Psoas muscle (tissue), 8 donors: ENCODE results near the gene PPP2R3B. TPM values are rescaled to one million over a fixed set of nuclear protein-coding genes. Genes with fewer than 3 reads are reported as not detected.
A peak's percentile ranks its signal among the peaks of the same experiment; 100 is the strongest.
"Not testable (repeated sequence)": the region's sequence is repeated elsewhere in the genome, so short reads cannot be mapped to it uniquely, and the experiment has no call there.

Source experiments
- ATAC-seq, 4 donors: fragments of 200-7000 bp; cut with Tn5 transposase; one replicate each; pipeline ENCODE4 v1.9.1; 2020; ENCODE audit warnings: moderate library complexity in 3 of 4, mild to moderate bottlenecking in 2 of 4
- DNase-seq, 2 donors: peaks; one replicate each; pipeline ENCODE4 v3.0.0-alpha.2; 2020
- H3K27ac ChIP-seq: fragments of 200-600 bp; one replicate; pipeline ENCODE4 v1.8.0; 2022
- H3K27me3 ChIP-seq, 3 donors: fragments of 200-600 bp in 1 of 3; one replicate each; pipeline versions ENCODE4 v1.6.1 to v1.8.0; 2013 to 2022; ENCODE audit warnings: low read length in 2 of 3, mild to moderate bottlenecking in 2 of 3, moderate library complexity in 1 of 3; ENCODE audit not compliant: insufficient read depth in 3 of 3
- H3K36me3 ChIP-seq, 2 donors: fragments of 200-600 bp in 1 of 2; one replicate each; pipeline versions ENCODE4 v1.6.1 to v1.8.0; 2013 to 2022; ENCODE audit warnings: low read depth in 1 of 2, mild to moderate bottlenecking in 1 of 2, moderate library complexity in 1 of 2; ENCODE audit not compliant: insufficient read depth in 1 of 2
- H3K4me1 ChIP-seq: fragments of 200-600 bp; one replicate; pipeline ENCODE4 v1.8.0; 2022
- H3K4me3 ChIP-seq: fragments of 200-600 bp; one replicate; pipeline ENCODE4 v1.8.0; 2022; ENCODE audit warnings: mild to moderate bottlenecking
- H3K9me3 ChIP-seq: fragments of 200-600 bp; one replicate; pipeline ENCODE4 v1.8.0; 2022
- WGBS, 3 donors: extraction: QIAGEN DNeasy Blood & Tissue Kit; methylation state at CpG; one replicate each; pipeline versions ENCODE4 v1.1.6 to v1.1.7; 2013; 5-methylcytosine and 5-hydroxymethylcytosine counted together
- intact Hi-C, 2 donors: fragments of 100-400 bp; cut with DNase I; formaldehyde crosslinking; loops; one replicate each; pipeline versions ENCODE4 v1.11.0 to v1.14.2; 2022
- polyA plus RNA-seq, 3 donors: library from polyadenylated mRNA; stranded (reverse); fragments of 200-250 nt; gene quantifications; one replicate each; pipeline ENCODE4 v1.2.3, GENCODE V29; 2013
- total RNA-seq, 4 donors: library from RNA; stranded (reverse); fragmentation: NEBNext Ultra II Directional in 2 of 4; extraction: Animal tissue kit (Norgen Biotek cat#: 25700) in 2 of 4; gene quantifications; one replicate each; pipeline versions ENCODE4 v1.2.1 to v1.2.4, GENCODE V29; 2021 to 2023
- TF ChIP-seq, protein P1 (sequence below): fragments of 200-600 bp; IDR thresholded peaks from one replicate; pipeline ENCODE4 v1.8.0; 2022; ENCODE audit warnings: antibody characterized with exemption
- donor health status: healthy with polysubstance abuse.
- donor health status: DM: no; HTN: no; CAD: no; lungs with moderate emphysema.
- donor health status: Bipolar disorder and iron deficiency.
- donor health status: healthy.
- donor health status: DM: yes; HTN: yes; CAD: no.
- donor health status: DM: no; HTN: no; CAD: no.
- donor health status: DM: no; HTN: no; CAD: no.
- donor health status: DM: yes; HTN: yes; CAD: no.

The PPP2R3B gene
- total and polyA plus RNA-seq, 7 donors = 32.3 to 156 (median 77.2) TPM

DNA sequence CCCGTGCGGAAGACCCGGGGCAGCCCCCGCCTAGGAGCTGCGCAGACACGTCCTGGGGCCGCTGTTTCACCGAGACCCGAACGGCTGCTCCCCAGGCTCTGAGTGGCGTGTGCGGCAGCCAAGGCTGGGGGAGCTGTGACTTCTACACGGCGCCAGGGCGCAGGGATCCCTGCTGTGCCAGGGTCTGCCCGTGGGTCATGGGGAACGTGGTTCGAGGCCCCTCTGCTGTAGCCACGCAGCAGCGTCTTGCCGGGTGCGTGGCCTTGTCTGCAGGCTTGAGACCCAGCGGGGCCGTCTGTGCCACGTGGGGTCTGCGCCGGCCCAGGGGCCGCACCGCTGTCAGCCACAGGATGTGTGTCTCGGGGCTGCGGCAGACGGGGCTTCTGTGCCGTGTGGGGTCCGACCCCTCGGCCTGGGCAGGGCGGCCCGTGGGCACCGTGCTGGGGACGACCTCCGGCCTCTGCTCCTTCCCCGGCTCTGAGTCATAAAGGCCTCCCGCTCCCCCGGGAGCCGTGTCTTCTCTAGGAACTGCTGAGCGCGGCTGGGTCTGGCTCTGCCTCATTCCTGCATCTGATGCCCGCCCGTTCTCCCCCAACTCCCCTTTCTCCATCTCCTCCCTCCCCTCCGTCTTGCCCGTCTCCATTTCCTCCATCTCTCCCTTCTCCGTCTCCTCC is 55.4 kb downstream of the PPP2R3B start:
- peak; percentile 51 to 70 (median 52) for ATAC-seq
- intact Hi-C loops = no loop called here
- Histone ChIP-seq H3K9me3 (no peaks in the 10 kb centered on the region), H3K27me3 (no peaks in the 10 kb centered on the region), H3K36me3 (peaks cover 0 to 38% of the 10 kb centered on the region in 2 donors), H3K4me3 (peak overlapping the region; percentile 40), H3K4me1 (no peaks in the 10 kb centered on the region), H3K27ac (no peak overlapping the region)
- TF ChIP-seq, protein P1, sequence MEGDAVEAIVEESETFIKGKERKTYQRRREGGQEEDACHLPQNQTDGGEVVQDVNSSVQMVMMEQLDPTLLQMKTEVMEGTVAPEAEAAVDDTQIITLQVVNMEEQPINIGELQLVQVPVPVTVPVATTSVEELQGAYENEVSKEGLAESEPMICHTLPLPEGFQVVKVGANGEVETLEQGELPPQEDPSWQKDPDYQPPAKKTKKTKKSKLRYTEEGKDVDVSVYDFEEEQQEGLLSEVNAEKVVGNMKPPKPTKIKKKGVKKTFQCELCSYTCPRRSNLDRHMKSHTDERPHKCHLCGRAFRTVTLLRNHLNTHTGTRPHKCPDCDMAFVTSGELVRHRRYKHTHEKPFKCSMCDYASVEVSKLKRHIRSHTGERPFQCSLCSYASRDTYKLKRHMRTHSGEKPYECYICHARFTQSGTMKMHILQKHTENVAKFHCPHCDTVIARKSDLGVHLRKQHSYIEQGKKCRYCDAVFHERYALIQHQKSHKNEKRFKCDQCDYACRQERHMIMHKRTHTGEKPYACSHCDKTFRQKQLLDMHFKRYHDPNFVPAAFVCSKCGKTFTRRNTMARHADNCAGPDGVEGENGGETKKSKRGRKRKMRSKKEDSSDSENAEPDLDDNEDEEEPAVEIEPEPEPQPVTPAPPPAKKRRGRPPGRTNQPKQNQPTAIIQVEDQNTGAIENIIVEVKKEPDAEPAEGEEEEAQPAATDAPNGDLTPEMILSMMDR = no peak
- peak in 1 of 2 donors; percentile 69 for DNase-seq
- 7 to 22% (median 8%) methylated on average over 41 to 51 of the region's 51 CpGs for WGBS, 3 donors

DNA sequence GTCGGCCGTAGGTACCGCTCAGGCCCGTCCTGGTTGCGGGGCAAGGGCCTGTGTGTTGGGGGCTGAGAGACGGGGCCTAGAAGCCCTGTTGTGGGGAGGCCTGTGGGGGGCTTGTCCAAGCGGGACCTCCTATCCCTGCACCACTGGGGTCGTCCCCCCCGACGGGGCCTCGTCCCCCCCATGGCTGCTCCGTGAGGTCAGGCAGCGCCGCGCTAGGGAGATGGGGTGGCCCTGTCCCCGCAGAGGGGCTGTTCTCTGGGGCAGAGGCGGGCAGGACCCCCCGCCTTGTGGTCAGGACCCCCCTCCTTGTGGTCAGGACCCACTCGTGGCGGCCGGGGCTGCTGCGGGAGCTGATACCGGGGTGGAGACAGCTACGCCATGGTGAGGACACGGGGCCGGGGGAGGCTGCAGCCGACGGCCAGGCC is 56.0 kb downstream of the PPP2R3B start:
- H3K4me3 ChIP-seq = peak overlapping the region; percentile 40
- H3K27me3 ChIP-seq = peaks cover 0 to 2% (median 0%) of the 10 kb centered on the region in 3 donors
- peak in 3 of 4 donors; percentile 24 to 35 (median 25) for ATAC-seq
- H3K27ac ChIP-seq = no peak overlapping the region
- 12 to 57% (median 14%) methylated on average over 8 to 28 of the region's 28 CpGs for WGBS, 3 donors
- no peaks in the 10 kb centered on the region for H3K4me1 ChIP-seq
- DNase-seq = peak in 1 of 2 donors; percentile 47
- TF ChIP-seq, protein P1 = no peak
- peaks cover 0 to 33% of the 10 kb centered on the region in 2 donors for H3K36me3 ChIP-seq
- H3K9me3 ChIP-seq = no peaks in the 10 kb centered on the region
- intact Hi-C loops = no loop called here

- H3K4me1 ChIP-seq, H3K4me3 ChIP-seq, H3K9me3 ChIP-seq, H3K27ac ChIP-seq, intact Hi-C loops, H3K27me3 ChIP-seq, ATAC-seq: not testable (repeated sequence)
- peak; percentile 9 to 39 for DNase-seq
- WGBS, 3 donors = 70 to 73% (median 72%) methylated on average over 29 of the region's 29 CpGs
- H3K36me3 ChIP-seq = peaks cover 0 to 28% of the 10 kb centered on the region in 2 donors
Measured at GRCh38 chrX:330141-330725, 56.5 kb downstream of the PPP2R3B start.

DNA sequence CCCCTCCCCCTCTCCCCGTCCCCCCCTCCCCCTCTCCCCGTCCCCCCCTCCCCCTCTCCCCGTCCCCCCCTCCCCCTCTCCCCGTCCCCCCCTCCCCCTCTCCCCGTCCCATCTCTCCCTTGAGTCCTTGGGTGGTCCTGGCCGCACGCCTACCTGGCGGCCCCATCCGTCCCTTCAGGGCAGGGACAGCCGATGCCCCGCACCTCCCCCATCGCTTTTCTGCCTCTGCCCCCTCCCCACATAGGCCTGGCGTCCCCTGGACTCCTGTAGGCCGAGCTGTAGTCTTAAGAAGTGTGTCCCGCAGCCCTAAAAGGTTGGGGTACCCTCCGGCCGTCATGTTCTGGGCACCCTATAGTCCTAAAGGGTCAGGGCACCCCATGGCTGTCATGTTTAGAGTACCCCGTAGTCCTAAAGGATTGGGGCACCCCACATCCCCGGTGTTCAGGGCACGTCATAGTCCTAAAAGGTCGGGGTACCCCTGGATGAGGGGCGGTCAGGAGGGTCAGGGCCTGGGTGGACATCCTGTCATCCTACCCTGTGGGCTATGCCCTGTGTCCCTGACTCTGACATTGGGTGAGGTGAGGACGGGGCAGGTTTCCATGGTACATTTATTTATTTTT is 57.3 kb downstream of the PPP2R3B start:
- H3K4me1 ChIP-seq = no peaks in the 10 kb centered on the region
- TF ChIP-seq, protein P1 = no peak
- peaks cover 0 to 11% (median 5%) of the 10 kb centered on the region in 3 donors for H3K27me3 ChIP-seq
- no peak overlapping the region for H3K27ac ChIP-seq
- 81 to 89% (median 82%) methylated on average over 11 to 18 of the region's 23 CpGs for WGBS, 3 donors
- no peaks in the 10 kb centered on the region for H3K9me3 ChIP-seq
- ATAC-seq (no peak), DNase-seq (peak; percentile 16 to 47)
- intact Hi-C loops = no loop called here
- no peak overlapping the region for H3K4me3 ChIP-seq
- peaks cover 0 to 21% of the 10 kb centered on the region in 2 donors for H3K36me3 ChIP-seq

DNA sequence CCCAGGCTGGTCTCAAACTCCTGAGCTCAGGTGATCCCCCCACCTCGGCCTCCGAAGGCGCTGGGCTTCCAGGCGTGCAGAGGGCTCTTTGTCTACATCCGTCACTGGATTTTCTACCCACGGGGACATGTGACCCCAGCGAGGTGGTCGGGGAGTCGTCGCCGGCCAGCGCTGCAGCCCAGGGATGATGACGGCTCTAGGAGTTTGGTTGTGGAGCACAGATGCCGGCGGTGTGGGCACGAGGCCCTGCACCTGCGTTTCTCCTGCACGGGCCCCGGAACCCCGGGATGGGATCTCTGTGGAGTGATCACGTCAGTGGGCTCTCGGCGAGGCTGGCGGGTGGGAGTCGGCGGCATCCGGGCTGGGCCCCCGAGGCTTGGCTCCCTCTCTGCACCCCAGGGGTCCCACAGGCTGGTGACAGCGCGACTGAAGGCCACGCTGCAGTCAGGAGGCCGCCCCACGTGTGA is 59.0 kb downstream of the PPP2R3B start:
- no peak overlapping the region for H3K4me3 ChIP-seq

GRCh38 chrX:324664-325063 is 62.0 kb downstream of the PPP2R3B start:
- not testable (repeated sequence) for H3K36me3 ChIP-seq, H3K4me3 ChIP-seq, ATAC-seq, H3K27ac ChIP-seq, H3K9me3 ChIP-seq, H3K4me1 ChIP-seq
- WGBS, 3 donors = 80 to 86% (median 83%) methylated on average over 14 of the region's 14 CpGs
- peaks cover 0 to 11% (median 5%) of the 10 kb centered on the region in 3 donors for H3K27me3 ChIP-seq
- intact Hi-C loops = loop anchor here in 1 of 2 donors (5.0 kb wide), 1 partner anchor 38 kb away; no protein-coding TSS in a partner anchor
- DNase-seq = peak; percentile 3 to 48

More for the DNA sequence above, 59.0 kb downstream of the PPP2R3B start:
- ATAC-seq = no peak
- Histone ChIP-seq H3K27ac (no peak overlapping the region), H3K4me1 (no peaks in the 10 kb centered on the region), H3K27me3 (peaks cover 0 to 11% (median 5%) of the 10 kb centered on the region in 3 donors), H3K9me3 (no peaks in the 10 kb centered on the region), H3K36me3 (peaks cover 0 to 5% of the 10 kb centered on the region in 2 donors)
- TF ChIP-seq, protein P1 = no peak
- intact Hi-C loops = no loop called here
- WGBS, 3 donors = 84 to 86% (median 85%) methylated on average over 30 to 33 of the region's 33 CpGs
- peak in 1 of 2 donors; percentile 49 for DNase-seq
